Tibial nerve (tissue), 3 donors: Measurements from ENCODE around the gene PRRG4.
A peak's percentile ranks its signal among the peaks of the same experiment; 100 is the strongest.

Experiments
- CTCF ChIP-seq, 5 experiments: fragments of 200-600 bp in 3 of 5; fragments of 450-650 bp in 2 of 5; sonication (generic) in 3 of 5; IDR thresholded peaks; one replicate each; pipeline ENCODE4 v1.5.1; 2016 to 2019; ENCODE audit warnings: antibody characterized with exemption in 5 of 5, mild to moderate bottlenecking in 3 of 5, moderate library complexity in 2 of 5
- POLR2A ChIP-seq, 2 donors: fragments of 450-650 bp; IDR thresholded peaks; one replicate each; pipeline ENCODE4 v1.6.1; 2017; ENCODE audit warnings: antibody characterized with exemption in 2 of 2, mild to moderate bottlenecking in 2 of 2, moderate library complexity in 2 of 2

- TF ChIP-seq POLR2A (IDR thresholded peaks at IDR 0.05) (peak; percentile 17 to 36), CTCF (IDR thresholded peaks at IDR 0.05) (no peak)
Measured at GRCh38 chr11:32894149-32894827, 64.6 kb downstream of the PRRG4 start.
